ENCODE results near the gene KLHL36. TPM values are rescaled to one million over a fixed set of nuclear protein-coding genes. Genes with fewer than 3 reads are reported as not detected.

Gene KLHL36
- total RNA-seq, 1 experiment from 2014 or later, result 93.6 TPM

GRCh38 chr16:84603140-84603816, 45.0 kb upstream of the KLHL36 start:
- TF ChIP-seq, protein P1, sequence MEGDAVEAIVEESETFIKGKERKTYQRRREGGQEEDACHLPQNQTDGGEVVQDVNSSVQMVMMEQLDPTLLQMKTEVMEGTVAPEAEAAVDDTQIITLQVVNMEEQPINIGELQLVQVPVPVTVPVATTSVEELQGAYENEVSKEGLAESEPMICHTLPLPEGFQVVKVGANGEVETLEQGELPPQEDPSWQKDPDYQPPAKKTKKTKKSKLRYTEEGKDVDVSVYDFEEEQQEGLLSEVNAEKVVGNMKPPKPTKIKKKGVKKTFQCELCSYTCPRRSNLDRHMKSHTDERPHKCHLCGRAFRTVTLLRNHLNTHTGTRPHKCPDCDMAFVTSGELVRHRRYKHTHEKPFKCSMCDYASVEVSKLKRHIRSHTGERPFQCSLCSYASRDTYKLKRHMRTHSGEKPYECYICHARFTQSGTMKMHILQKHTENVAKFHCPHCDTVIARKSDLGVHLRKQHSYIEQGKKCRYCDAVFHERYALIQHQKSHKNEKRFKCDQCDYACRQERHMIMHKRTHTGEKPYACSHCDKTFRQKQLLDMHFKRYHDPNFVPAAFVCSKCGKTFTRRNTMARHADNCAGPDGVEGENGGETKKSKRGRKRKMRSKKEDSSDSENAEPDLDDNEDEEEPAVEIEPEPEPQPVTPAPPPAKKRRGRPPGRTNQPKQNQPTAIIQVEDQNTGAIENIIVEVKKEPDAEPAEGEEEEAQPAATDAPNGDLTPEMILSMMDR (IDR thresholded peaks at IDR 0.05; ENCODE audit: unreplicated experiment), result no peak
- Mint-ChIP-seq H3K4me3 (ENCODE audit: low read depth, unreplicated experiment) (peak overlapping the region; percentile 46), H3K9me3 (ENCODE audit: low read depth, unreplicated experiment) (peaks cover 3% of the 10 kb centered on the region), H3K27me3 (ENCODE audit: unreplicated experiment) (no peaks in the 10 kb centered on the region), H3K27ac (ENCODE audit: unreplicated experiment) (peak overlapping the region; percentile 85), H3K36me3 (ENCODE audit: insufficient read depth, unreplicated experiment) (peaks cover 51% of the 10 kb centered on the region), H3K4me1 (ENCODE audit: low read depth, unreplicated experiment) (peaks cover 73% of the 10 kb centered on the region)
- CTCF ChIA-PET, result interaction anchor here (0.6 to 2.4 kb wide), 5 partner anchors 12 to 413 kb away, joined by 3 to 10 read pairs (median 5); no protein-coding TSS in a partner anchor
- BruUV-seq (replicated peaks), result no TSS peak
- intact Hi-C loops (cut with micrococcal nuclease; ENCODE audit: unreplicated experiment), result no loop called here
- DNase-seq, result peak; percentile 65

GRCh38 chr16:84603940-84604339, 44.4 kb upstream of the KLHL36 start:
- CTCF ChIA-PET, result interaction anchor here (0.6 to 0.9 kb wide), 3 partner anchors 11 to 414 kb away, joined by 3 to 6 read pairs (median 5); no protein-coding TSS in a partner anchor
- no TSS peak for BruUV-seq (replicated peaks)
- H3K36me3 Mint-ChIP-seq (ENCODE audit: insufficient read depth, unreplicated experiment), result peaks cover 51% of the 10 kb centered on the region

DNA sequence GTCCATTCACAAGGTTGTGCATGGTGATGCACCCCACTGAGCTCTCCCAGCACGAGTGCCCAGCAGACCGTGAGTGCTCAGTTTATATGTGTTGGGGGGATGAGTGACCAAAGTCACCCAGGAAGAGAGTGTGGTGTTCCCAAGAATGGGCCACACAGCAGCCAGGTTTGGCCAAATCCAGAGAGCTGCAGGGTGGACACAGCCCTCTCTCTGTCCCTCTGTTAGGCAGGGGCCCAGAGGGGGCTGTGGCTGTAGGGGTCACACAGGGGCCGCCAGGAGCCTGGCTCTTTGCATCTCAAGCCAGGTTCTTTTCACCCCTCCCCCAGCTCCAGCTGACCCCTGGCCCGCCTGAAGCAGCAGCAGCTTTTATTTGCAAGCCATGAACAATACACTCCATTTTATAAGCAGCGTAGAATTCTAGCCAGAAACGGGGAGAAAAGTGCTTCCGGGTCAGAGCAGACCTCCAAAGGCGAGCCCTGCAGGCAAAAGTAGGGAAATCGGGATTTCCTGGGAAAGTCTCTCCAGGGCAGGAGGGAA, 43.8 kb upstream of the KLHL36 start:
- CTCF ChIA-PET, result no interaction called here
- no peaks in the 10 kb centered on the region for H3K27me3 Mint-ChIP-seq (ENCODE audit: unreplicated experiment)
- H3K36me3 Mint-ChIP-seq (ENCODE audit: insufficient read depth, unreplicated experiment), result peaks cover 47% of the 10 kb centered on the region
- H3K27ac Mint-ChIP-seq (ENCODE audit: unreplicated experiment), result peak overlapping the region; percentile 59
- intact Hi-C loops (cut with micrococcal nuclease; ENCODE audit: unreplicated experiment), result no loop called here
- peak overlapping the region; percentile 20 for H3K4me3 Mint-ChIP-seq (ENCODE audit: low read depth, unreplicated experiment)
- TF ChIP-seq, protein P1 (IDR thresholded peaks at IDR 0.05; ENCODE audit: unreplicated experiment), result no peak
- peaks cover 3% of the 10 kb centered on the region for H3K9me3 Mint-ChIP-seq (ENCODE audit: low read depth, unreplicated experiment)
- peaks cover 70% of the 10 kb centered on the region for H3K4me1 Mint-ChIP-seq (ENCODE audit: low read depth, unreplicated experiment)
- no peak for DNase-seq
- no TSS peak for BruUV-seq (replicated peaks)

More at GRCh38 chr16:84603940-84604339, 44.4 kb upstream of the KLHL36 start:
- peaks cover 76% of the 10 kb centered on the region for H3K4me1 Mint-ChIP-seq (ENCODE audit: low read depth, unreplicated experiment)
- H3K27ac Mint-ChIP-seq (ENCODE audit: unreplicated experiment), result peak overlapping the region; percentile 59
- TF ChIP-seq, protein P1 (IDR thresholded peaks at IDR 0.05; ENCODE audit: unreplicated experiment), result no peak
- DNase-seq, result no peak
- no peaks in the 10 kb centered on the region for H3K27me3 Mint-ChIP-seq (ENCODE audit: unreplicated experiment)
- peak overlapping the region; percentile 20 for H3K4me3 Mint-ChIP-seq (ENCODE audit: low read depth, unreplicated experiment)
- peaks cover 3% of the 10 kb centered on the region for H3K9me3 Mint-ChIP-seq (ENCODE audit: low read depth, unreplicated experiment)
- intact Hi-C loops (cut with micrococcal nuclease; ENCODE audit: unreplicated experiment), result no loop called here

- H3K36me3 Mint-ChIP-seq (ENCODE audit: insufficient read depth, unreplicated experiment), result peaks cover 41% of the 10 kb centered on the region
- intact Hi-C loops (cut with micrococcal nuclease; ENCODE audit: unreplicated experiment), result no loop called here
- BruUV-seq (replicated peaks), result no TSS peak
Measured at GRCh38 chr16:84605339-84605848, 42.9 kb upstream of the KLHL36 start.

More at GRCh38 chr16:84605339-84605848, 42.9 kb upstream of the KLHL36 start:
- no peak for DNase-seq
- Mint-ChIP-seq H3K9me3 (ENCODE audit: low read depth, unreplicated experiment) (peaks cover 3% of the 10 kb centered on the region), H3K4me3 (ENCODE audit: low read depth, unreplicated experiment) (no peak overlapping the region), H3K27me3 (ENCODE audit: unreplicated experiment) (no peaks in the 10 kb centered on the region), H3K27ac (ENCODE audit: unreplicated experiment) (no peak overlapping the region), H3K4me1 (ENCODE audit: low read depth, unreplicated experiment) (peaks cover 65% of the 10 kb centered on the region)
- TF ChIP-seq, protein P1 (IDR thresholded peaks at IDR 0.05; ENCODE audit: unreplicated experiment), result no peak
- CTCF ChIA-PET, result interaction anchor here (0.6 kb wide), 1 partner anchor 13 kb away, joined by 3 read pairs; no protein-coding TSS in a partner anchor

All from Calu3 (cell line).